Measurements from ENCODE around the gene MYADML2. TPM values are rescaled to one million over a fixed set of nuclear protein-coding genes. Genes with fewer than 3 reads are reported as not detected.

MYADML2 gene
- total RNA-seq, 2 experiments from 2014 or later: 0.19 TPM; not detected in 1

DNA sequence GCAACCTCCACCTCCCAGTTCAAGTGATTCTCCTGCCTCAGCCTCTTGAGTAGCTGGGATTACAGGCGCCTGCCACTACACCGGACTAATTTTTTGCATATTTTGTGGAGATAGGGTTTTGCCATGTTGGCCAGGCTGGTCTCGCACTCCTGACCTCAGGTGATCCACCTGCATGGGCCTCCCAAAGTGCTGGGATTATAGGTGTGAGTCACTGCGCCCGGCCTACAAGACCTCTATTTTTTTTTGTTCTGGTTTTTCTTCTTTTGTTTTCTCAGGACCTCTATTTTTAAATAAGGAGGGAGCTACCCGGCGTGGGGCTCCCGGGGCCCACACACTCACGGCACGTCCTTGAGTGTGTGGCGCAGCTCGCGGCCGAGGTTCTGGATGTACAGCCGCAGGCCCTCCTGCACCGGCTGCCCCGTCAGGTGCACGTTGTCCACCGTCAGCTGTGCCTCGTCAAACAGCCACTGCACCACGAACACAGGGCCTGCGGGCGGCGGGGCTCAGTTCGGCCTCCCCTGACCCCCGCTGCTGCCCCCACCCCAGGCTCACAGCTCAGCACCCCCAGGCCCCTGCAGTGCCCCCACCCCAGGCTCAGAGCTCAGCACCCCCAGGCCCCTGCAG, 8.1 kb upstream of the MYADML2 start:
- no peak overlapping the region for H3K27ac ChIP-seq (ENCODE audit: low read depth, low read length, poor library complexity, severe bottlenecking)
- ChIA-PET POLR2A (interaction anchor here (0.7 kb wide), 1 partner anchor 513 kb away, joined by 7 read pairs; no protein-coding TSS in a partner anchor), CTCF (ENCODE audit: unreplicated experiment) (no interaction called here)
- no peaks in the 10 kb centered on the region for H3K36me3 ChIP-seq (ENCODE audit: insufficient read depth, low read length)
- no peak for TF ChIP-seq CTCF (conservative IDR thresholded peaks at IDR 0.05; ENCODE audit: low read length)
- TF ChIP-seq EZH2phosphoT487 (IDR thresholded peaks at IDR 0.05; ENCODE audit: borderline replicate concordance, low read depth, low read length): no peak
- no peak overlapping the region for H3K4me2 ChIP-seq (ENCODE audit: low read length)
- no peaks in the 10 kb centered on the region for H3K9me2 ChIP-seq (ENCODE audit: insufficient read depth, low read length)
- H3K4me1 ChIP-seq (ENCODE audit: insufficient read depth, low read length, poor library complexity, severe bottlenecking): peaks cover 19% of the 10 kb centered on the region
- no peaks in the 10 kb centered on the region for H4K20me1 ChIP-seq (ENCODE audit: insufficient read depth, low read length)
- H3K4me3 ChIP-seq (ENCODE audit: low read depth, low read length, poor library complexity, severe bottlenecking): no peak overlapping the region
- H3K9me3 ChIP-seq (ENCODE audit: low read length): no peaks in the 10 kb centered on the region
- intact Hi-C loops (cut with micrococcal nuclease; ENCODE audit: unreplicated experiment): no loop called here
- BruUV-seq (replicated peaks): no TSS peak
- no peaks in the 10 kb centered on the region for H3K79me2 ChIP-seq (ENCODE audit: insufficient read depth, low read depth, low read length)
- DNase-seq (ENCODE audit: low spot score): no peak
- H2AFZ ChIP-seq (ENCODE audit: low read length): no peak overlapping the region

DNA sequence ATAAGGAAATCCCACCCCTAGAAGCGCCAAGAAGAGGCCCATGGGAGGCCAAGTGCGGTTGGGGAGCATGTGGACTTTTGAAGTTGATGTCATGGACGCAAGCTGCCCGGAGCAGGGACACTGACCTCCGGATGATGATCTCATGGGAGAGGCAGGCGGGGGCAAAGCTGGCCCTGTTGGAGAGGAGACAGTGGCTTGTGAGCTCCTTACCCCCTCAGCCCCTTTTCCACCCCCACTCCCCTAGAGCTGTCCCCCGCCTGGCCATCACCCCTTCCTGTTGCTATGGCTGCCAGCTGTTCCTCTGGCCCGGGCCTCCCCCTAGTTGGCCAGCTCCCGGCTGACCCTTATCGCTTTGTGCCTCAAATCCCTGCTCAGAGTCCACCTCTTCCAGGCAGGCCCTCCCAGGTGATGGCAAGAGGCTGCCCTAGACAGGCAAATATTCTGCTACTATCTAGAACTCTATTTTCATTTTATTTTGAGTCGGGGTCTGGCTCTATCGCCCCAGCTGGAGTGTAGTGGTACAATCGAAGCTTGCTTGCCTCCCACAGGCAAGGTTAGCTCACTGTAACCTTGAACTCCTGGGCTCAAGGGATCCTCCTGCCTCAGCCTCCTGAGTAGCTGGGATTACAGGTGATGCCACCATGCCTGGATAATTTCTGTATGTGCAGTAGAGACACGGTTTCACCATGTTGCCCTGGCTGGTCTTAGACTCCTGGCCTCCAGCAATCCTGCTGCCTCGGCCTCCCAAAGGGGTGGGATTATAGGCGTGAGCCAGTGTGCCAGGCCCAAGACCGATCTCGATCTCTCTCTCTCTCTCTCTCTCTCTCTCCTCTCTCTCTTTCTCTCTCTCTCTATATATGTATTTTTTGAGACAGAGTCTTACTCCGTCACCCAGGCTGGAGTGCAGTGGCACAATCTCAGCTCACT, 7.4 kb upstream of the MYADML2 start:
- no peaks in the 10 kb centered on the region for H3K9me2 ChIP-seq (ENCODE audit: insufficient read depth, low read length)
- CTCF ChIA-PET (ENCODE audit: unreplicated experiment): no interaction called here

More for the DNA sequence above, 7.4 kb upstream of the MYADML2 start:
- intact Hi-C loops (cut with micrococcal nuclease; ENCODE audit: unreplicated experiment): no loop called here
- Histone ChIP-seq H3K36me3 (ENCODE audit: insufficient read depth, low read length) (no peaks in the 10 kb centered on the region), H4K20me1 (ENCODE audit: insufficient read depth, low read length) (no peaks in the 10 kb centered on the region), H3K4me3 (ENCODE audit: low read depth, low read length, poor library complexity, severe bottlenecking) (no peak overlapping the region), H2AFZ (ENCODE audit: low read length) (no peak overlapping the region), H3K9me3 (ENCODE audit: low read length) (no peaks in the 10 kb centered on the region), H3K79me2 (ENCODE audit: insufficient read depth, low read depth, low read length) (no peaks in the 10 kb centered on the region), H3K27ac (ENCODE audit: low read depth, low read length, poor library complexity, severe bottlenecking) (no peak overlapping the region), H3K4me1 (ENCODE audit: insufficient read depth, low read length, poor library complexity, severe bottlenecking) (peaks cover 14% of the 10 kb centered on the region), H3K4me2 (ENCODE audit: low read length) (no peak overlapping the region)
- POLR2A ChIA-PET: no interaction called here
- TF ChIP-seq CTCF (conservative IDR thresholded peaks at IDR 0.05; ENCODE audit: low read length) (no peak), EZH2phosphoT487 (IDR thresholded peaks at IDR 0.05; ENCODE audit: borderline replicate concordance, low read depth, low read length) (no peak)
- DNase-seq (ENCODE audit: low spot score): no peak
- BruUV-seq (replicated peaks): no TSS peak
